HG03571 (cell line): ENCODE data around the gene ISG20L2.

Experiments
- ATAC-seq: cut with Tn5 transposase; IDR thresholded peaks from one replicate; pipeline ENCODE4 v1.9.1; 2021; ENCODE audit not compliant: unreplicated experiment

Gene ISG20L2

DNA sequence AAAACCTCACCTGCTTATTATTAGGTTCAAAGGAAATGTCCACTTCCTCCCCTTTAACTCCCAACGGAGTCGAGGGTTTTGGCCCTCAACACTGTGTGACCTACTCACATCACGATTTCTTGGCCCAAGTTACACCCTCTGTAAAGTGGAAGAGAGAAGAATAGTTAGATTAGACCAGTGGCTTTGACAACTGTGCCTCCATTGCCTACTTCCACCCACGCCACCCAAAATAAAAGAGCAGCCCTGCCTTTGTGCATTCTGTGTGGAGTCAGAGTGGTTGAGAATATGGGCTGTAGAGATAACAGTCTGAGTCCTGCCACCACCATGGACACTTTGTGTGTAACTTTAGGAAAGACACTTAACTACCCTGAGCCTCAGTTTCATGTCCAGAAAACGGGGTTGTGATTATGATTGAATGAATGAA is 27.0 kb upstream of the ISG20L2 start:
- ATAC-seq, result no peak

DNA sequence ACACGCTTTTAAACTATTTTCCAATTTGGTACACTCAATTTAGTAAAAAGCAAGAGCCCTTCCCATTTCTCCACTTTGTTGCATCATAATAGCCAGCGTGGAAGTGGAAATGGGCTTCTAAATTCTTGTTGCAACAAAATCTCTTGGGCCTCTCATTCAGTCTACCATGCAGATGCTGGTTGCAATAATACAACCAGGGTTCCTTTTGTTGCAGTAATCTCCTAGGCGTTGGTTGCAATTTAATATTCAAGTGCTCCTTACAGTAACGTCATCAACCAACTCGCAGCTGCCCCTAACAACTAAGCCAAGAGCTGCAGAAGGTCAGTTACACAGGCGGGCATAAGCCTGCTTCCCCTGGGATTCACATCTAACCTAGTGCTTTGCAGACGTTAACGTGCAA is 25.7 kb upstream of the ISG20L2 start:
- ATAC-seq, result no peak

DNA sequence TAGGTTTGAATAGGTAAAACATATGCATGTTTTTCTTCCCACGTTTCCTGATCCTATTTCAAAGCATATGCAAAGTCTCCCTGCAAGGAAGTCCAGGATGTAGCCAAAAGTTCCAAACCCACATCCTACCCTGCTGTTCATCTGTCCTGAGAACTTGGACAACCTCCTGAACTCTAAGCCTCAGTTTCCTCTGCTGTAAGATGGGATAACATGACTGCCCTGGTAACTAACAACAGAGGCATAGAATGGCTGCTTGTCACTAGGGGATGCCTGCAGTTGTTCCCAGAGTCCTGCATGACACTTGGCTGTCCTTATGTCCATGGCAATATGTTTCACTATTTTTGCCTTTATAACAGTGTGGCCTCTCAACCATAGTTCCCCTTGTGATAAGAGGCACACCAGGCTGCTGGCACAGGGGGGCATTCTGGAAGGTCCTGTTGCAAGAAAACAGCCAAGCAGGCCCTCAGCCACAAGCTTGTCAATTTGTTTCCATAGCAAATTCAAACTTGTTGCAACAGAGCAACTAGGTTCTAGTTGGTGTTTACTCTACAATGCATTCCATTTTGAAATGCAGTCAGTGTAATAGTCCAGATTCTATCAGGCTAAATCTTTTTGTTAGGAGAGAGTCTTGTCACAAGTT is 24.4 kb upstream of the ISG20L2 start:
- ATAC-seq, result no peak

DNA sequence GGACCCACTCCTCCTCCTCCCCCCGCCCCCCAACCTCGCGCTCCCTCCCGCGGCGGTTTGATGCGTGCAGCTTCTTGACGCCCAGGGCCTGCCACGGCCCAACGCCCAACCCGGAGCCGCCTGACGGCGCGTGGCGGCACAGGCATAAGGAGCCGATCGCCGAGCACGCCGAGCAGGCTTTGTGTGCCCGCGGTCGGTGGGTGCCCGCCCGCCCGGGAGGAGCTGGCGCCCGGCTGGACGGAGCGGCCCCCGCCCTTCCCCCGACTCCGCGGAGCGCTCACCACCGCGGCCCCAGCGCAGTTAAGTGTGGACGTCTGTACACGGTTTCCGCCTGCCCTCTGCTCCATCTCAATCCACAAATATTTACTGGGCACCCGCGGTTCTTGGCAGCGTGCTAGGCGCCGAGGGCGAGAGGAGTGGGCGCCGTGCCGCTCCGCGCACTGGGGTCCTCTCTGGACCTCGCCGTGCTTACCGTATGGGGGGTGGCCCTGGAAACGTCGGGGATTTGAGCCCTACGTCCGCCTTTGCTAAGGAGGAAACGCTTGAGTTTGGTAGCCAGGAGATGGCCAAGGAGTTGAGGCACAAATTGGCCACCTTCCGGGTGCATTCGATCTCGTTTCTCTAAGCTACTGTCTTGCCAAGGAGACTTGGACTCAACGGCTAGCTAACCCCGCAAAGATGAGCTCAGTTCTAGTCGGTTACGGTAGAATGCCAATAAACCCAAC is 23.4 kb upstream of the ISG20L2 start:
- ATAC-seq, result peak; percentile 55

DNA sequence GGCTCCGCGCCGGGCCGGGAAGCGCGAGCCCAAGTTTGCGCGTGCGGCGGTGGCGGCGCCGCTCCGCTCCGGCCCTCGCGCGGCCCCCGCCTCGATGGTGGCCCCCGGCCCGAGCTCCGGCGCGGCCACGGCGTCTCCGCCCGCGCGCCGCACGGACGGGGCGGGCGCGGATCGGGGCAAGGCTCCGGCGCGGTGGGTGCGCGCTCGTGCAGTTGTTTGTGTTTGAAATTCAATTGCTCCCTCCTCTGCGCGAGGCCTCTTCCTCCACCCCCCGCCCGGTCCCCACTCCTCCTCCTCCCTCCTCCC is 22.8 kb upstream of the ISG20L2 start, which contains the start of gene HDGF:
Gene HDGF (minus strand): TSS at position 225 of the 306 bp plus-strand sequence. CDS start 246 bp downstream, outside the sequence.
- ATAC-seq, result peak; percentile 18

DNA sequence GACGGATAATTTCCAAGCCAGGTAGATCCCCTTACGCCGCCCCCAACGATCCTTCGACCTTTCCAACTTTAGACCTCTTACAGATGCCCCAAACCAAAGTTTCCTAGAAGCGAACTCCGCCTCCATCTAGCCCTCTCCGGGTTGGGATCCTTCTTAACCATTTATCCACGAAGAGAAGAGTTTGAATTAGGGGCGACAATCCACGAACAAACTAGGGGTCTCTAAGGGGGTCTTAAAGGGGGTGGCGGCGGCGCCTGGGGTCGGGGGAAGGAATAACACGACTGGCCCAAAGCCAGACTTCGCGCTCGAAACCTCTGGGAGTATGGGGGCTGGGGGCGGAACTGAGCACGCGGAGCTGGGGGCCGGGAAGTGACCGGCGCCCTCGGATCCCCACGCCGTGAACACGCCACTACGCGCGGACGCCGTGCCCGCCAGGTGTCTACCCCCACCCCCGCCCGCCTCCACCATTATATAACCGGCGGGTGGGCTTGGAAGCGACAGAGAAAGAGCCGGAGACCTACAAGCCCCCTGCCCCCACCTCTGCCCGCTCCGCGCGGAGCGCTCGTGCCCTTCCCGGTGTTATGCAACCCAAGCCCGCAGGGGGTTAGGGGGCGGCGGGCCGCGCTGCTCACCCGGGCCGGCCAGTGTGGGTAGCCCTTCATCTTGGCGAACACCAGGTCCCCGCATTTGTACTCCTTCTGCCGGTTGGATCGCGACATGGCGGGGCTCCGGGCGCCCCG is 22.3 kb upstream of the ISG20L2 start:
- ATAC-seq, result peak; percentile 22

DNA sequence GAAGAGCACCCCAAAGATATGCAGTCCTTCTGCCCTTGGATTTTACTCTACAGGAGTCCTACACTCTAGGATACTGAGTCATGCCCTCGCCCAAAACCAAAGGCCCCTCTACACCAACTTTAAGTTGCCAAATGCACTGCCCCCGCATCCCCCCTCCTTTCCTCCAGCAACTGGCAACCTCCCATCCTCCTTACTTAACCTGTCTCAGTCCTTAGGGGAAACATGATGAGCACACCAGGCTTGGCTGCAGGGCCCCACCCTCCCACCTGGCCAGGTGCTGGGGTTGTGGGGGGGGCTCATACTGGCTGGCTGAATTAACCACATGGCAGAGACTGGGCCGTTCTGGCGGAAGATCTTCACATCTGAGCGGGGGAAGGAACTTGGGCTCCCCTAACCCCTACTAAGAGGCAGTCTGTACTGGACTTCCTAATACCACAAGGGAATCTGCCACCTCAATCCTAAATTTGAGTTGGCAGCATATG is 21.7 kb upstream of the ISG20L2 start:
- no peak for ATAC-seq

DNA sequence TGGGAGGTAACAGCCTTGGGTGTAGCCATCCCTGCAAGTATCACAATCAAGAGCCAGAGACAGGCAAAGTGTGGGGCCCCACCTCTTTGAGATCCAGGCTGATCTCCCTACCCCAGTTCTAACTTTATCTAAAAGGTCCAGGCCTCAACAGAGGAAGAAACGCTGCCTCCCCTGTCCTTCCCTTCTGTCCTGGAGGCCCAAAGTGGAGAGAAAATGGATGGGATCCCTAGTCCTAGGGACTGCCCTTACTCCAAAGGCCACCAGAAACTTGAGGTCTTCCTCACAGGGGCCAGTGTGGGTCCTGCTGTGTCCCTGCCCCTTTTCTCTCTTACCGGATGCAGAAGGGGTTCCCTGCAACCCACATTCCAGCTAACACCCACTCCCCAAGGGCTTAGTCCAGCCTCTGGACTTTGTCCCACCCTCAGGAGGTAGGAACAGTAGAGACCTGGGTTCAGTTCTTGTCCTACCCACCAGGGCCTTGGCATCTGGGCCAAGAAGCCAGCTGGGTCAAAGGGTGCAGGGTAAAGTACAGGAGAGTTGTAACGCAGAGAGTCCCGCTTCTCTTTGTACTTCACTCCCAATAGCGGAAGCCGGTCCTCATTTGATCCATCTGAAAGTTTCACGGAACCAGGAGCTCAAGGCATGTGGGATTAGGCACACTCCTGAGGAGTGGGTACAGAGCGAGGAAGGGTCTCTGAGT is 21.0 kb upstream of the ISG20L2 start:
- no peak for ATAC-seq

DNA sequence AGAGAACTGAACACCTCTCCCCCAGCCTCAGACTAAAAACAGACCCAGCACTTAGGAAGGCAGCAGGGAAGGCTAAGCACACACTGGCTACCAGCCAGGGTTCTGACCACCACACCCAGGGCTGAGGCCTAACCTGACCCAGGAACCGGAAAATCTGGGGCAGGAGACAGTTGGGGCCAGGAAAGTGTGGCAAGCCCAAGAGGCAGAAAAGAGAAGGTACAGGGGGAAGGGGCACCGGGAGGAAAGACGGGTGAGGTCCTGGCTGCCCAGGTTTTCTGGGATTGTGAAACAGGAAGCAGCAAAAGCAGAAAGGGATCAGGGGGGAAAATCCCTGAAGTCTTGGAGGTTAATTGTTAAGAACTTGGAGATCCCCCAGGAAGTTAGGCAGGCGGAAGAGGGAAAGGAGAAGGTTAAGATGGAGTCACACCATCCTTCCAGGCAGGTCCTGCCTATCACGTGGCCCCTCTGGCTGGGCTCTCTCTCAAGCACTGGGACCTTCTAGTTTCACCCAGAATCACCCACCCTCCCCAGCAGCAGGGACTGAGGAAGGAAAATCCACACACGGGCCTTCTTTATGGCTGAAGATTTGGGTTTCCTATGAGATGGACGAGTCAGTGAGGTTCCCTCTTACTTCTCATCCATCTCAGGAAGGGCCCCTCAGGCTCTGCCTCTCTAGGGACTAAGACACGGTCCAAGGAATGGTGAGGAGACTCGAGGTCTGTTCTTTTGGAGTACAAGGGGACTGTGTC is 20.3 kb upstream of the ISG20L2 start:
- no peak for ATAC-seq

DNA sequence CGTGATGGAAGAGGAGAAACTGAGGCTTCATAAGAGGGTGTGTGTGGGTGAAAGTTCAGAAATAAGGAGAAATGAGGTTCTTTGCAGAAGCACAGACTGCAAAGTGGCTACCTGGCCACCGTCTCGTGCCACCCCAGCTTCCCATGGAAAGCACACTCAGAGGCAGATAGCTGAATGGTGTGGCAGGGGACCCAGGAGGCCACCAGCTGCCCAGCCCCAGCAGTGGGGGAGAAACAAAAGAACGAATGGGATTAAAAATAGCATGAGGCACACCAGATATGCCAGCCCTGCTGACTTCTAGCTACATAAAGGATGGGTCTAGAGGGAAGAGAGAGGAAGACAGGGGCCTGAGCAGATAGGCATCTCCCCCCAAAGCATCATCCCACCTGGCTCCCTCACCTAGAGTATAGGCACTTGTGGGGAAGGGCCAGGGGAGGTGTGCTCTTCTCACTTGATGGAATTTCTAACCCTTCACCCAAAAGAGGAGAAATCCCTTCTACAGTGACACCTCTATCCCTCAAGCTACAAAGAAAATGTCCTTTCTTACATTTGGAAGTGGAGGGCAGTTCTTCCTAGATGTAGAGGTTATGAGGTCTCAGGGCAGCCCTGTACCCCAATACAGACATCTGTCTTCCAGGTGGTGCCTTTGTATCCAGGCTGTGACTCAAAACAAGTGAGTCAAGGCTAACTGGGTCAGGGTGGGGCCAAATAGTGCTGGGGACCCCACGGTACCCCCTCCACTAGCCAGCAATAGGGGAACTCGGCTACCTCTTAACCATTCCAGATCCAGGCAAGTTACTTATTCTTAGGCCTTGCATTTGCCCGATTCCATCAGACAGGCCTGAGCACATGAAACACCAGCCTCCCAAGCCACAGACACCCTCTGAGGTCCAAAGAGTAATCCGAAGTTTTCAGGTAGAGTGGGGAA is 19.4 kb upstream of the ISG20L2 start:
- ATAC-seq, result no peak

DNA sequence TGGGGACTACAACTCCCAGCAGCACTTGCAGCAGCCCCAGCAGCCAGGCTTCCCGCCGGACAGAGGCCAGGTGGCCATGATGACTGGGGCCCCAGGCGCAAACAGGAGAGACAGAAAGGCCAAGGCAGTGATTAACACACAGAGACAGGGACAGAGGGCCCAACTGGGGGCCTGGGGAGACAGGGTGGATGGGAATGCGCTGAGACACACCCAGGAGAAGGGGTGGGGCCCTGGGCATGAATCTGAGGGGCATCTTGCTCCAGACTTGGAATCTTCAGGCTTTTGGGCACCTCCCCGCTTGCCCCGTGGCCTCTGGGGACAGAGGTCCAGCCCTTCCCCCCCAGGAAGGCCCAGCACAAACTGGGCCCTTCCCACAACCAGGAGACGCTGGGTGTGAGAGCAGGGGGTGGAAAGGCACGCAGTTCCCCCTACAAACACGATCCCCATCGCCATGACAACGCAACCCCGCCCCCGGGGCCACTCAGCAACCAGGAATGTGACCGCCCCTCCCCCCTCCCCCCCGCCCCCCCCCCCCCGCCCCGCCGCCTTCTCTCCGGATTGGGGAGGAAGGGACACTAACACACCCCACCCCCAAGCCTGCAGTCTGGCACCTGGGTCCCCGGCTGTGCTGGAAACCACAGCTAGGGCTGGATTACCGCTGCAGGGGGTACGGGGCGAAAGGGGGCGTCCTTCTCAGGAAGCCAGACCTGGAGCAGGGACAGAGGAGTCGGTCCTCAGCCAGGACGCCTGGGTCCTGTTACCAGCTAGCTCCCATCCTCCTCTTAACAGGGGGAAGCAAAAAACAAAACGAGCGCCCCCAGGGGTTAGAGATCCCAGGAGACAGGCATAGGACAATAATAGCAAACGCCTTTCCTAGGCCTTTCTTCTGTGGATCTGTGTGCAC is 18.4 kb upstream of the ISG20L2 start:
- ATAC-seq, result no peak

DNA sequence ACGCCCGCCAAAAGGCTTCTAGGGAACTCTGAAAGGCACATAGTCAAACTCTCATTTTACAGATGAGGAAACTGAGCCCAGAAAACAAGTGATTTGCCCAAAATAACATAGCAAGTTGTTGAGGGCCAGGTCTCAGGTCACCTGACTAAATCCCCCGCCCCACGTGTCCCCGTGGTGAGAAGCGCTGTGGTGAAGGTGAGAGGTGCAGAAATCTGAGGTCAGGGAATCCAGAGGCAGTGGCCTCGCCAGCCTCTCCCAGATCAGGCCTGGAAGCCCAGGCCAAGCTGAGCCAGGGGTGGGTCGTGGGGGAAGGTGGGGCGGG is 17.8 kb upstream of the ISG20L2 start:
- ATAC-seq, result no peak

DNA sequence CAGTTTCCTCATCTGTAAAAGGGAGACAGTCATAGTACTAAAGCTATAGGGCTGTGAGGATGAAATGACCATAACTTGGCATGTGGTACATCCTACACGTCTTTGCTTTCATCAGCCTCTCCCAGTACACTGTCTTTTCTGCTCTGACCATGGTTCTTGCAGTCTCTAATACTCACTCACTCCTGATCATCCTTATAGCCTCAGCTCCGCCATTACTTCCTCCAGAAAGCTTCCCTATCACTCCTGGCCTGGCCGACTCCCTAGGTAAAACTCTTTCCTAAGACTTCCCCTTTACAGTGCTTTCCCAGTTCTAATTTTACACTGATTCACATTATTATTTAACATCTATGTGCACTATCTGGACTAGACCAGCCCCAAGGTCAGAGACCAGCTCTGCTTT is 17.3 kb upstream of the ISG20L2 start:
- no peak for ATAC-seq

DNA sequence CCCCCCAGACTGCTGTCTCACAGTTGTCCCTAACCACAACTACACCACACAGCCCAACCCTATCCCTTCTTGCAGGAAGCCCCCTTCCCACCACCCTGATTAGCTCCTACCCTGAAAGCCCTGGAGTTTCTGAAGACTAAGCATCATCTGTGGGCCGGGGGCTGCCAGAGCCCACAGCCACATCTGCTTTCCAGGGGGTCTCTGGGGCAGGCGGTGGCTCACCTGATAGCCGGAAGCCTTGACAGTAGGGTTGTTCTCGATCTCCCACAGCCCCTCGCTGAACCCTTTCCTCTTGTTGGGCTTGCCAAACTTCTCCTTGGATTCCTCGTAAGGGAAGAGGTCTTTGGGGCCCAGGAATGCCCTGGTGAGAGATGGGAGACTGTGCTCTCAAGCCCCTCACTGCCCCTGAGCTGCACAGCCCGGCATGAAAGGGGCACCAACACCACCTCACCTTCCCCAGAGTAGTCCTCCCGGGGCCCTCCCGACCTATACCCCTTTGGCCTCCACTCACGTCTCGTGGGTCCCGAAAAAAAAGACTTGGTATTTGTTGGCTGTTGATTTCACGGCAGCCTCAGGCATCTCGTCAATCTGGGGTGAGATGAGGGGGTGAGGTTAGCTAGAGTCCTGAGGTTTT is 16.3 kb upstream of the ISG20L2 start:
- ATAC-seq, result no peak

DNA sequence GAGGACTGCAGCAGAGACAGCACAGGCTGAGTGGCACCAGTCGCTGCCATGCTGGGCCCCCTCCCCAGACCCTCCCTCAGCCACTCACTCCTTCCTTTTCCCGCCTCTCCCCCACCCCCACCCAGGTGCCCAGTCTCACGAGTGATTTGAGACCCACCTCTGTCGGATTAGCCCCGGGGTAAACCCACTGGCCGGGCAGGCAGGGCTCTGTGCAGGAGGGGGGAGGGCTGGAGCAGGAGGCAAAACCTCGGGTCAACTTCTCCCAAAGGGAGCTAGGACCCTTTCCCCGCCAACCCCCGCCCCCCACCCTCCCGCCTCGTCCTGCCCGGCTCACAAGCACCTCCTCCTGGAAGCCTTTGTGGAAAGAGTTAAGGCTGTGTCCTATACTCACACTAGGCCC is 15.8 kb upstream of the ISG20L2 start:
- no peak for ATAC-seq

DNA sequence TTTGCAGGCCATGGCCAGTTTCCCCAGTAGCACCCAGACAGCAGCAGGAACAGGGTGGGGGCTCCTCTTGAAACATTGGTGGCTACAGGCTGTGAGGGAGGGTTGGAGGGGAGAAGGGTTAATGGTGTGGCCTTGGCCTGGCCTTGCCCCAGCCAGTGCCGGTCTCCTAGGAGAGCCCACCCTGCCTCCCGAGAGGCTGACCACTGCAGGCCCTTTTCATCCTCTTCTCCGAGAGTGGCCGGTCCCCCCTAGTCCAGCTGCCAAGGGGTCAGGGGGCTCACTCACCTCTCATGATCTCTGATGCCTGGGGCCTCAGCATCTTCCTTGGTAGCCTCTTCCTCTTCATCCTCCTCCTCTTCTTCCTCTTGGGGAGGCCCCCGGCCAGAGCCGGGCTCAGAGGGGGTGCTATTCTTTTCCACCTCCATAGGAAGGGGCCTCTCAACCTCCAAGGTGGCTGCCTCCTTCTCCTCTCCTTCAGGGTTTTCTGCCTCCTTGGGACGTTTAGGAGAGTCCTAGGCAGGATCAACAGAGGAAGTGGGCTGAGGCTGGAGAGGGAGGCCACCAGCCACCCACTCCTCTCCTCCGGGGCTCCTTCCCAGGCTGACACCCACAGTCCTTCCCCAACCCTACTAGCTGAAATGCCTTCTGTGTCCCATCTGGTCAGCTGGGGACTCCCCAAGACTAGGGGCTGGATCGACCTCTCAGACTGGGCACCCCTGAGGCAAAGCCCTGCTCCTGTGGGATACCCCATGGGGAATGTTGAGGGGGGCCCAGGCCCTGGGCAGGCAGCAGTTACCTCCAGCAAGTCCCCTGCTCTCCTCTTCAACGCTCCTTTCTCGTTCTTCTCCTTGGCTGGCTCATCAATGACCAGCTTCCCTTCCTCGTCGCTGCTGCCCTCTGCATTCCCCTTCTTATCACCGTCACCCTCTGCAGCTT is 15.1 kb upstream of the ISG20L2 start:
- no peak for ATAC-seq

DNA sequence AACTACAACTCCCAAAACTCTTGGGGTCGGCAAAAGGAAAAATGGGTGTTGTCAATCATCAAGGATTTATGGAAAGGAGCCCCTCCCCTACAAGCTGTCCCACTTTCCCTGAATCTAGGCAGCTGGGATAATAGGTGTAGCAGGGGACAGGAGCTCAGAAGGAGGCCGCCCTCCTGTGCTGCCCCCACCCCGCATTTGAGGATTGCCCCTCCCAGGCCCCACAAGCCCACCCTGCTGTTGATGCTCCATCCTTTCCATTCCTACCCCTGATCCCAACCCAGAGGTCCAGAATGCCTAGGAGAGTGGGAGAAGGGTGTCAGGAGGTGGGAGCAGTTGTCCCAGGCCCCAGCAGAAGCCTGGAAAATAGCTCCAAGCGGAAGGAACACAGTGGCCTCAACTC is 14.2 kb upstream of the ISG20L2 start:
- ATAC-seq, result no peak
